Activated T-cell treated with anti-CD3 and anti-CD28 coated beads, Interleukin-2, amount 50 U/mL, for 1 hour (primary cell): ENCODE data around the gene RAB40AL.

Experiments
- DNase-seq: peaks from one replicate; pipeline ENCODE4 v3.0.0-alpha.2; 2020

The RAB40AL gene

DNA sequence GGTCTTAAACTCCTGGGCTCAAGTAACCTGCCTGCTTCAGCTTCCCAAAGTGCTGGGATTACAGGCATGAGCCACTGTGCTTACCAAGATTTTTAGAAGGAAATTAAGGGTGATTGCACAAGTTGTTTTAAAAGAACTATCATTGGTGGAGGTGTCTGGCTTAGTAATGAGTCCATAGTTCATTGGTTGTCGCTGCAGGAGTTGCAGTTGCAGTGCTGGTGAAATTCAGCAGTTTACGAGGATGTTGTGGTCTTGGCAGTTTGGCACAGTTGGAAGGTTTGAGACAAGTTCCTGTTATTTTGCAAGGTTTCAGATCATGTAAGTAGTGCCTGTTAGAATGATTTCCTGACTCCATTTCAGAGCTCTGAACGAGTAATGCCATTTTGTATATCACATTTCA is 48.1 kb downstream of the RAB40AL start:
- DNase-seq: no peak
